HCT116 (cell line): ENCODE results near the gene MOCS1. TPM values are rescaled to one million over a fixed set of nuclear protein-coding genes. Genes with fewer than 3 reads are reported as not detected.

Experiments
- ATAC-seq: fragments of 200-7000 bp; cut with Tn5 transposase; 2 replicates; pipeline ENCODE4 v1.9.1; 2020; ENCODE audit warnings: mild to moderate bottlenecking, moderate library complexity
- BruUV-seq: library from RNA; stranded (reverse); fragments of 400-500 nt; replicated peaks from 2 replicates; lab custom pipeline; 2021; lab: Mats Ljungman, UMichigan
- CTCF ChIA-PET: fragments of 300-600 bp; sonication (Branson Sonifier 250); formaldehyde crosslinking; loops from one replicate; lab custom pipeline; 2021; ENCODE audit warnings: antibody characterized with exemption; lab: Charles Lee
- POLR2A ChIA-PET: fragments of 300-600, 350-600 bp; sonication (Branson Sonifier 250); formaldehyde crosslinking; loops from one replicate; lab custom pipeline; 2021; ENCODE audit warnings: antibody characterized with exemption; lab: Charles Lee
- RAD21 ChIA-PET, 2 experiments: fragments of 300-600 bp; sonication (Branson Sonifier 250); formaldehyde crosslinking; loops; one replicate each; lab custom pipeline; 2023; ENCODE audit warnings: low total read pairs in 2 of 2; ENCODE audit not compliant: uncharacterized antibody in 2 of 2, unreplicated experiment in 2 of 2, low non-redundant PET in 1 of 2; lab: Charles Lee
- DNase-seq: peaks from one replicate; pipeline ENCODE4 v3.0.0-alpha.2; 2010; ENCODE audit warnings: low read depth, low spot score
- H2AFZ ChIP-seq: fragments of 200-600 bp; shearing (Covaris generic), sonication (generic); 2 replicates; pipeline ENCODE4 v1.6.1; 2017; ENCODE audit warnings: low read depth, mixed run types, mixed read lengths, antibody characterized with exemption, low read length; ENCODE audit not compliant: poor library complexity, severe bottlenecking
- H3K27ac ChIP-seq: 2 replicates; pipeline ENCODE4 v1.5.1; 2012; ENCODE audit warnings: low read depth, low read length
- H3K27me3 ChIP-seq: fragments of 200-600 bp; sonication (generic); 2 replicates; pipeline ENCODE4 v1.6.1; 2016; ENCODE audit warnings: mixed run types, low read length, mixed read lengths; ENCODE audit not compliant: insufficient read depth
- H3K36me3 ChIP-seq, 2 experiments: fragments of 200-500 bp in 1 of 2; fragments of 200-600 bp in 1 of 2; sonication (Bioruptor generic) in 1 of 2; sonication (generic) in 1 of 2; 2 replicates each; pipeline versions ENCODE4 v1.5.1 to v1.6.1; 2014 to 2016; ENCODE audit warnings: low read length in 2 of 2, inconsistent platforms in 1 of 2, mixed read lengths in 1 of 2, mixed run types in 1 of 2; ENCODE audit not compliant: insufficient read depth in 2 of 2, control insufficient read depth in 1 of 2
- H3K4me1 ChIP-seq, 2 experiments: fragments of 200-600 bp in 1 of 2; sonication (generic) in 1 of 2; 2 replicates each; pipeline versions ENCODE4 v1.5.1 to v1.6.1; 2012 to 2017; ENCODE audit warnings: low read length in 2 of 2, inconsistent platforms in 1 of 2, mild to moderate bottlenecking in 1 of 2, mixed read lengths in 1 of 2, mixed run types in 1 of 2, moderate library complexity in 1 of 2; ENCODE audit not compliant: insufficient read depth in 2 of 2, control insufficient read depth in 1 of 2
- H3K4me2 ChIP-seq: fragments of 200-600 bp; sonication (generic); 2 replicates; pipeline ENCODE4 v1.6.1; 2017; ENCODE audit warnings: mixed run types, low read length, mixed read lengths
- H3K4me3 ChIP-seq, 2 experiments: fragments of 200-600 bp in 1 of 2; sonication (generic) in 1 of 2; replicated peaks in 1 of 2; 2 replicates each; pipeline ENCODE4 v1.5.1; 2011 to 2016; ENCODE audit warnings: low read length in 2 of 2, control low read depth in 1 of 2, low read depth in 1 of 2, mild to moderate bottlenecking in 1 of 2, mixed read lengths in 1 of 2, mixed run types in 1 of 2
- H3K79me2 ChIP-seq: fragments of 200-600 bp; sonication (generic); 2 replicates; pipeline ENCODE4 v1.6.1; 2017; ENCODE audit warnings: mild to moderate bottlenecking, mixed run types, low read length, moderate library complexity, mixed read lengths; ENCODE audit not compliant: insufficient read depth
- H3K9ac ChIP-seq: fragments of 200-600 bp; sonication (generic); 2 replicates; pipeline ENCODE4 v1.6.1; 2016; ENCODE audit warnings: low read length, mixed read lengths
- H3K9me2 ChIP-seq: fragments of 200-600 bp; sonication (generic), shearing (Covaris generic); 2 replicates; pipeline ENCODE4 v1.6.1; 2017; ENCODE audit warnings: mixed run types, mild to moderate bottlenecking, moderate library complexity; ENCODE audit not compliant: insufficient read depth
- H3K9me3 ChIP-seq, 2 experiments: fragments of 200-500 bp in 1 of 2; fragments of 200-600 bp in 1 of 2; sonication (Bioruptor generic) in 1 of 2; sonication (generic) in 1 of 2; 2 replicates each; pipeline ENCODE4 v1.6.1; 2014 to 2017; ENCODE audit warnings: low read length in 2 of 2, mixed read lengths in 2 of 2, inconsistent platforms in 1 of 2, low read depth in 1 of 2, mild to moderate bottlenecking in 1 of 2, mixed run types in 1 of 2, moderate library complexity in 1 of 2; ENCODE audit not compliant: control insufficient read depth in 1 of 2, insufficient read depth in 1 of 2
- H4K20me1 ChIP-seq: fragments of 200-600 bp; sonication (generic), shearing (Covaris generic); 2 replicates; pipeline ENCODE4 v1.6.1; 2017; ENCODE audit warnings: mixed run types, mild to moderate bottlenecking, moderate library complexity; ENCODE audit not compliant: insufficient read depth
- EGR1 ChIP-seq: IDR thresholded peaks from 2 replicates; pipeline ENCODE4 v1.6.1; 2012; ENCODE audit warnings: low read depth
- ELF1 ChIP-seq: IDR thresholded peaks from 2 replicates; pipeline ENCODE4 v1.6.1; 2012; ENCODE audit warnings: low read depth, borderline replicate concordance
- EZH2 ChIP-seq: fragments of 200-600 bp; sonication (generic); IDR thresholded peaks from 2 replicates; pipeline ENCODE4 v1.6.1; 2017; ENCODE audit warnings: antibody characterized with exemption, mixed run types
- EZH2phosphoT487 ChIP-seq: fragments of 200-600 bp; IDR thresholded peaks from 2 replicates; pipeline ENCODE4 v1.6.1; 2018; ENCODE audit warnings: antibody characterized with exemption, borderline replicate concordance
- MAX ChIP-seq: IDR thresholded peaks from 2 replicates; pipeline ENCODE4 v1.6.1; 2012
- POLR2A ChIP-seq: IDR thresholded peaks from 2 replicates; pipeline ENCODE4 v1.7.0; 2011; ENCODE audit warnings: borderline replicate concordance; ENCODE audit not compliant: insufficient read depth, insufficient read length; ENCODE audit errors: extremely low read depth
- POLR2AphosphoS5 ChIP-seq: IDR thresholded peaks from 2 replicates; pipeline ENCODE4 v1.6.1; 2011; ENCODE audit warnings: mild to moderate bottlenecking, low read depth, low read length, moderate library complexity
- SIN3A ChIP-seq: IDR thresholded peaks from 2 replicates; pipeline ENCODE4 v1.6.1; 2012; ENCODE audit warnings: low read depth
- TCF7L2 ChIP-seq: IDR thresholded peaks from 2 replicates; pipeline ENCODE4 v1.7.0; 2011; ENCODE audit warnings: borderline replicate concordance, inconsistent platforms; ENCODE audit not compliant: insufficient read depth, insufficient read length; ENCODE audit errors: extremely low read depth
- YY1 ChIP-seq: IDR thresholded peaks from 2 replicates; pipeline ENCODE4 v1.6.1; 2011; ENCODE audit warnings: low read length, low read depth, moderate library complexity, mild to moderate bottlenecking; ENCODE audit not compliant: insufficient replicate concordance; ENCODE audit errors: extremely low read depth
- ZNF274 ChIP-seq: fragments of 200-500 bp; sonication (Bioruptor generic); IDR thresholded peaks from 2 replicates; pipeline ENCODE4 v1.6.1; 2014; ENCODE audit warnings: mild to moderate bottlenecking, low read depth, low read length, inconsistent platforms
- intact Hi-C: fragments of 100-400 bp; cut with micrococcal nuclease; formaldehyde crosslinking; loops from 2 replicates; pipeline ENCODE4 v1.10.0; 2022
- total RNA-seq: library from RNA; stranded (reverse); gene quantifications from one replicate; pipeline ENCODE4 v1.2.1, GENCODE V29; 2021; ENCODE audit not compliant: unreplicated experiment

MOCS1 gene
- total RNA-seq, 1 experiment from 2014 or later, result 9.3 TPM

- CTCF ChIA-PET, result no interaction called here
- TF ChIP-seq MAX (no peak), EZH2 (no peak), POLR2A (no peak), EZH2phosphoT487 (no peak), ELF1 (no peak), EGR1 (no peak), YY1 (no peak), POLR2AphosphoS5 (no peak)
- Histone ChIP-seq H3K9me2 (no peaks in the 10 kb centered on the region), H3K9me3 (no peaks in the 10 kb centered on the region), H2AFZ (no peak overlapping the region), H3K4me3 (no peak overlapping the region), H3K9ac (no peak overlapping the region), H3K4me2 (no peak overlapping the region), H4K20me1 (no peaks in the 10 kb centered on the region), H3K27me3 (no peaks in the 10 kb centered on the region), H3K4me1 (no peaks in the 10 kb centered on the region), H3K36me3 (no peaks in the 10 kb centered on the region; a peak in 1 of 4 replicates), H3K79me2 (no peaks in the 10 kb centered on the region), H3K27ac (no peak overlapping the region)
- RAD21 ChIA-PET, result no interaction called here
- POLR2A ChIA-PET, result no interaction called here
- DNase-seq, result no peak
- no peak for ATAC-seq
- no TSS peak for BruUV-seq
- intact Hi-C loops, result no loop called here
Observed at GRCh38 chr6:39911513-39912125, 22.6 kb downstream of the MOCS1 start.

GRCh38 chr6:39910744-39911143 lies 23.5 kb downstream of the MOCS1 start:
- DNase-seq (no peak), ATAC-seq (no peak)
- POLR2A ChIA-PET, result no interaction called here
- no peaks in the 10 kb centered on the region for H3K9me2 ChIP-seq
- H3K9ac ChIP-seq, result no peak overlapping the region
- intact Hi-C loops, result no loop called here
- no peak overlapping the region for H2AFZ ChIP-seq
- TF ChIP-seq EZH2 (no peak), ELF1 (no peak), SIN3A (no peak), ZNF274 (no peak), TCF7L2 (no peak), EZH2phosphoT487 (no peak), YY1 (no peak)
- BruUV-seq, result no TSS peak
- RAD21 ChIA-PET, result no interaction called here
- H3K4me3 ChIP-seq, result no peak overlapping the region
- no peaks in the 10 kb centered on the region for H3K27me3 ChIP-seq
- H3K9me3 ChIP-seq, result no peaks in the 10 kb centered on the region
- H3K36me3 ChIP-seq, result no peaks in the 10 kb centered on the region; a peak in 1 of 4 replicates
- CTCF ChIA-PET, result interaction anchor here (0.6 kb wide), 1 partner anchor 1157 kb away, joined by 3 read pairs; no protein-coding TSS in a partner anchor
- no peaks in the 10 kb centered on the region for H3K4me1 ChIP-seq
- no peaks in the 10 kb centered on the region for H4K20me1 ChIP-seq
- no peak overlapping the region for H3K4me2 ChIP-seq
- H3K27ac ChIP-seq, result no peak overlapping the region
- H3K79me2 ChIP-seq, result no peaks in the 10 kb centered on the region
